DMS79 treated with DMSO at 0.1 percent for 48 hours (cell line): ENCODE measurements around the gene S100A7A.
"Not testable (repeated sequence)": the region's sequence is repeated elsewhere in the genome, so short reads cannot be mapped to it uniquely, and the experiment has no call there.

ENCODE experiments used
- DNase-seq: peaks from one replicate; lab custom pipeline; 2025; lab: John Stamatoyannopoulos, UW

S100A7A gene

DNA sequence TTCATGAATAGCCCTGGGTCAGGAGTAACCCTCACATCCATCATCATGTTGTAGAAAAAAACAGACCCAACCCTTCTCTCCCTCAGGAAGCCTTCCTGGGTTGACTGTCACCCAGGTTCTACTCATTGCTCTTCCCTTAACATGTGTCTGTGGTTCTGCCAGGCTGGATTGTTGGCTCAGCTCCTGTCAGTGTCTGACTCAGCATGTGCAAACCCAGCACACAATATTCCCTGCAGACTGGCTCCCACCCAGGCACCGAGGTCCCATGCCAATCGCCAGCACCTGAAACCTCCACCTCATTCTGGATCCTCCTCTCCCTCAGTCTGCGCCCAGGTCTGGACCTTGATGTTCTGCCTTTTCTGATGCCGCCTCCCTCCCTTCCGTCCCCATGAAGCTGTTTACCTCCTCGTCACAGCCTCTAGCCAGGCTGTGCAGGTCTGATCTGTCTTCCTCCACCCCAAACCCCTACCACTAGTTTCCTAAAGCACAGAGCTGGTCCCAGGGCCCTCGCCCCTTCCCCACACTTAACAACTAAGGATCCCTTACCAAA is 21.1 kb upstream of the S100A7A start:
- no peak for DNase-seq

DNA sequence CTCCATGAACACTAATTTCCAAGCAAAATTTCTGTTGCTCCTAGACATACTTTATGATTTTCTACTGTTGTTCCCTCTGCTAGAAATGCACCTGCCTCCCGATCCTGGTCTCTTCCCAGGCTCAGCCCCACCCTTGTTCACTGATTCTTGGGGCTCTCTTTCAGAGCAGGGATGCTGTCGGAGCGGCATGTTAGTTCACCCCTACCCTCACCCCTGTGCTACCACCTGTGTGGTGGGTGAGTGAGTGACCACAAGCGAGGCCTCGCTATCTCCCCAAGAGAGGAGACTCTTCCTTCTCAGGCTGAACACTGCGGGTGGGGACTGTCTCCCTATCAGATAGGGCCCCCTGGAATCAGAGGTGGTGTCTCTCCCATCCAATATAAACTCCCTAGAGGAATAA is 20.5 kb upstream of the S100A7A start:
- DNase-seq = no peak

- DNase-seq = no peak
Measured at GRCh38 chr1:153396461-153396860, 19.9 kb upstream of the S100A7A start.

- DNase-seq = no peak
Measured at GRCh38 chr1:153397051-153397923, 19.0 kb upstream of the S100A7A start.

GRCh38 chr1:153397924-153398651 is 18.2 kb upstream of the S100A7A start:
- no peak for DNase-seq

- no peak for DNase-seq
Measured at GRCh38 chr1:153399401-153400055, 16.8 kb upstream of the S100A7A start.

DNA sequence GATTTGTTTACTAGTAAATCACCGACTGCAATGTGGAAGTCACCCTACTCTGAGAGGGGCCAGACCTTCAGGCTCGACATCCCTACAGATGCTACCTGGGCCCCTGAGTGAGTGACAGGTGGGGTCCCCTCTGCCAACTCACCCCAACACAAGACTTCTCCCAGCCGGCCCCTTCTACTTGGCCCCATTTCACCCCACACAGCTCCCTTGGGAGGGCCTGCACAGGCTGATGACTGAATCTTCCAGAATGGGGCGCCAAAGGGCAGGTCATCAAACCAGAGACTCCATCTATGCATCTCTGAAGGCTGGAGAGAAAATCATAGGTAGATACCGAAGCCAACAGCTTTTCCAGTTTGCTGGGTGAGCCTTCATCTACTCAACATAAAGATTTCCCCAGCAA is 16.1 kb upstream of the S100A7A start:
- no peak for DNase-seq

- DNase-seq = no peak
Measured at GRCh38 chr1:153401461-153401860, 14.9 kb upstream of the S100A7A start.

DNA sequence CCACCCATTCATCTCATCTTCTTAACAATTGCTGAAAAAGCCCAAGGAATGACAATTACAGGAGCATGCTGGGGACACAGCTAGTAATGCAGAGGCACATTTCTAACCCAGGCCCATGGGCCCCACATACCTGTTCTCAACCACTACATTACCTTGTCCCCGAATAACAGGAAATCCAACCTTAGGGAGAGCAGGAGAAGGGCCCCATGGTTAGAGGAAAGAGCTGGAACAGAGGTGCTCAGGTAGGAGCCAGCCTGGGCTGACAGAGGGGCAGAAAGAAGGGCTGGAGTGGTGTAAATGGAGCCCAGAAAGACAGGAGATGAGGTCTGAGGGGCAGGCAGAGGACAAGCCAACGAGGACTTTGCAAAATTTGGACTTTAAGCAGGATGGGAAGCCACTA is 14.1 kb upstream of the S100A7A start:
- DNase-seq = no peak

- DNase-seq = no peak
Measured at GRCh38 chr1:153403421-153404085, 12.8 kb upstream of the S100A7A start.

DNA sequence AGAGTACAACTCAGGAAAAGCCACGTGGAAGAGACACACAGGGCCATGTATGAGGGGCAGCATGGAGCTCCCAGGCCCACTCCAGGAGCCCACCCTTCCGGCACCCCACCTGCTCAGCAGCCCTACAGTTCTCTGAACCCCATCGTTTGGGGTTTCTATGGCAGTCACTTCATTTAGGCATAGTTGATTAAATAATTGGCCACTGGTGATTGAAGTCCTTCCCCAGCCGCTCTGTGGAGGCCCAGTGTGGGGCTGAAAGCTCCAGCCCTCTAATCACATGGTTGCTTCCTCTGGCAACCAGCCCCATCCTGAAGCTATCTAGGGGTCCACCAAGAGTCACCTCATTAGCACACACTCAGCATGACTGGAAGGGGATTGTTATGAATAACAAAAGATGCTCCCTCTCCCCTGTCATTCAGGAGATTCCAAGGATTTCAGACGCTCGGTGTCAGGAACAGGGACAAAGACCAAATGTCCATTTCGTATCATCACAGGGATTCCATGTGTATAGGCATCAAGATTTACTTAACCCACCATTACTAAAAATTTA is 12.2 kb upstream of the S100A7A start:
- no peak for DNase-seq

- no peak for DNase-seq
Measured at GRCh38 chr1:153404768-153405167, 11.6 kb upstream of the S100A7A start.

- DNase-seq = not testable (repeated sequence)
Measured at GRCh38 chr1:153405825-153406599, 10.3 kb upstream of the S100A7A start.

- not testable (repeated sequence) for DNase-seq
Measured at GRCh38 chr1:153407274-153407673, 9.0 kb upstream of the S100A7A start.

- DNase-seq = not testable (repeated sequence)
Measured at GRCh38 chr1:153413961-153414360, 2.4 kb upstream of the S100A7A start.

DNA sequence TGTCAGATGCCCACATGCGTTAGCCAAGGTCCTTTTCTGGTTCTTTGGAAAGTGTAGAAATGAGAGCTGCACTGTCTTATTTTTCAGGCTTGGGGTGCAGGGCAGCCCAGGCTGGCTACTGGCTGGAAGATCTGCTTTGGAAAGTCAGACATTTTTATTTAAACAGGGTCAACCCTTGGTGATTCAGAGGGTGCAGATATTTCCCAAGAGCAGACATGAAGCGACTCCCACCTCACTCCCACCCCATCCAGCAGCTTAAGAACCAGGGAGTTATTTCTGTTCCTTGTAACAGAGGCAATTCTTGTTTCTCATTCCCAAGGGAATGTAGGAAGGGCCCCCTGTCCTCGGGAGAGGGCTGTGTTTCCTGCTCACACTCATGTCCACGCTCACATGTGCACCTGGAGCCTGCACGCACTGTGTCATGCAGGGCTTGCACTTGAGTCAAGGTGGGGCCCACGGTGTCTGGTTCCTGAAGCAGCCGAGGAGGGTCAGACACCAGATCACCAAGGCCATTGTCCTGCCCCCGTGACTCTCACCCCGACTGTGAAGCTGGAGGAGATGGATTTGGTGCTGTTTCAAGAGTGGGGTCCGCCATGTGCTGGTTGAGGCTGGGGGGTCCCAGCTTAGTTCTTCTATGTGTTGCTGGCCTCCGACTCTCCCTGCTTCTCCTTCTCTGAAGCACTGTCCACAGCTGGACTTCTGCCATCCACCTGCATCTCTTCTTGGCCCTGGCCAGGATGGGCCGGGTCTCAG is 992 bp downstream of the S100A7A start:
- DNase-seq = no peak

- not testable (repeated sequence) for DNase-seq
Measured at GRCh38 chr1:153418758-153419435, 2.6 kb downstream of the S100A7A start.

- DNase-seq = not testable (repeated sequence)
Measured at GRCh38 chr1:153419436-153419793, 3.1 kb downstream of the S100A7A start.

- DNase-seq = no peak
Measured at GRCh38 chr1:153420306-153420705, 4.0 kb downstream of the S100A7A start.
